CD14-positive monocyte (primary cell): ENCODE results near the gene TOX3. TPM values are rescaled to one million over a fixed set of nuclear protein-coding genes. Genes with fewer than 3 reads are reported as not detected.

ENCODE experiments used
- DNase-seq, 3 donors: peaks; one replicate each; pipeline ENCODE4 v3.0.0-alpha.2; 2011 to 2022
- H2AFZ ChIP-seq: 2 replicates; pipeline ENCODE4 v1.6.0; 2012; ENCODE audit warnings: mild to moderate bottlenecking, low read depth, low read length, inconsistent platforms; ENCODE audit not compliant: insufficient read depth, poor library complexity, severe bottlenecking
- H3K27ac ChIP-seq, 2 donors: 1 replicate in 1 of 2; 2 replicates in 1 of 2; pipeline ENCODE4 v1.5.1; 2012 to 2013; ENCODE audit warnings: low read length in 2 of 2, control low read depth in 1 of 2, inconsistent platforms in 1 of 2, low read depth in 1 of 2, mild to moderate bottlenecking in 1 of 2
- H3K27me3 ChIP-seq, 2 donors: one replicate each; pipeline versions ENCODE4 v1.6.0 to v1.6.1; 2011 to 2013; ENCODE audit warnings: low read length in 2 of 2; ENCODE audit not compliant: control insufficient read depth in 2 of 2, insufficient read depth in 2 of 2
- H3K36me3 ChIP-seq, 2 donors: replicated peaks in 1 of 2; 1 replicate in 1 of 2; 2 replicates in 1 of 2; pipeline versions ENCODE4 v1.5.1 to v1.6.1; 2012 to 2013; ENCODE audit warnings: low read length in 2 of 2, control low read depth in 1 of 2, inconsistent platforms in 1 of 2, mild to moderate bottlenecking in 1 of 2; ENCODE audit not compliant: insufficient read depth in 2 of 2, control insufficient read depth in 1 of 2
- H3K4me1 ChIP-seq, 2 donors: 1 replicate in 1 of 2; 2 replicates in 1 of 2; pipeline versions ENCODE4 v1.5.1 to v1.6.1; 2012 to 2013; ENCODE audit warnings: low read length in 2 of 2, control low read depth in 1 of 2, inconsistent platforms in 1 of 2, mild to moderate bottlenecking in 1 of 2, moderate library complexity in 1 of 2; ENCODE audit not compliant: insufficient read depth in 2 of 2, control insufficient read depth in 1 of 2
- H3K4me2 ChIP-seq: replicated peaks from 2 replicates; pipeline ENCODE3; 2012; ENCODE audit warnings: low read length, moderate library complexity, mild to moderate bottlenecking; ENCODE audit not compliant: poor library complexity, severe bottlenecking; ENCODE audit errors: extremely low read depth
- H3K4me3 ChIP-seq, 3 experiments: fragments of 200-600 bp in 1 of 3; sonication (generic) in 1 of 3; replicated peaks in 1 of 3; 1 replicate in 2 of 3; 2 replicates in 1 of 3; pipeline ENCODE4 v1.5.1; 2011 to 2013; ENCODE audit warnings: low read length in 3 of 3, mild to moderate bottlenecking in 3 of 3, control low read depth in 2 of 3, low read depth in 2 of 3, inconsistent platforms in 1 of 3, moderate library complexity in 1 of 3
- H3K79me2 ChIP-seq: 2 replicates; pipeline ENCODE4 v1.6.0; 2012; ENCODE audit warnings: mild to moderate bottlenecking, control low read depth, inconsistent platforms, low read length, moderate library complexity; ENCODE audit not compliant: insufficient read depth
- H3K9ac ChIP-seq: 2 replicates; pipeline ENCODE4 v1.6.0; 2017; ENCODE audit warnings: low read length, mild to moderate bottlenecking; ENCODE audit not compliant: insufficient read depth, poor library complexity, severe bottlenecking
- H3K9me3 ChIP-seq, 2 donors: replicated peaks in 1 of 2; 1 replicate in 1 of 2; 2 replicates in 1 of 2; pipeline versions ENCODE4 v1.5.1 to v1.6.1; 2012 to 2013; ENCODE audit warnings: low read length in 2 of 2, control low read depth in 1 of 2; ENCODE audit not compliant: control insufficient read depth in 1 of 2, insufficient read depth in 1 of 2
- H4K20me1 ChIP-seq: 2 replicates; pipeline ENCODE4 v1.6.0; 2012; ENCODE audit warnings: mild to moderate bottlenecking, low read length, control low read depth, moderate library complexity; ENCODE audit not compliant: insufficient read depth
- H3K27ac Mint-ChIP-seq, 7 donors: one replicate each; pipeline ENCODE4 v1.8.0; 2020; ENCODE audit warnings: mild to moderate bottlenecking in 7 of 7, mixed read lengths in 7 of 7, moderate library complexity in 6 of 7, inconsistent platforms in 2 of 7
- H3K27me3 Mint-ChIP-seq, 3 donors: one replicate each; pipeline ENCODE4 v1.8.0; 2021 to 2022; ENCODE audit warnings: low read depth in 3 of 3, mild to moderate bottlenecking in 3 of 3, mixed read lengths in 3 of 3, moderate library complexity in 3 of 3, inconsistent platforms in 1 of 3
- H3K36me3 Mint-ChIP-seq, 2 donors: one replicate each; pipeline ENCODE4 v1.8.0; 2020; ENCODE audit warnings: mixed read lengths in 2 of 2, inconsistent platforms in 1 of 2, mild to moderate bottlenecking in 1 of 2
- H3K4me1 Mint-ChIP-seq: one replicate; pipeline ENCODE4 v1.8.0; 2020; ENCODE audit warnings: mild to moderate bottlenecking, mixed read lengths
- H3K4me3 Mint-ChIP-seq, 2 donors: one replicate each; pipeline ENCODE4 v1.8.0; 2020; ENCODE audit warnings: mild to moderate bottlenecking in 2 of 2, mixed read lengths in 2 of 2, moderate library complexity in 1 of 2
- H3K9me3 Mint-ChIP-seq, 7 donors: one replicate each; pipeline ENCODE4 v1.8.0; 2020 to 2022; ENCODE audit warnings: mixed read lengths in 7 of 7, mild to moderate bottlenecking in 6 of 7, moderate library complexity in 6 of 7, inconsistent platforms in 2 of 7
- WGBS: methylation state at CpG from one replicate; pipeline ENCODE4 v1.1.5; 2013; ENCODE audit warnings: missing lambda C conversion rate; ENCODE audit not compliant: insufficient coverage; 5-methylcytosine and 5-hydroxymethylcytosine counted together
- intact Hi-C, 2 donors: fragments of 100-400 bp; cut with micrococcal nuclease; formaldehyde crosslinking; loops; one replicate each; pipeline versions ENCODE4 v1.15.0 to v1.15.1; 2023
- polyA plus RNA-seq, 3 donors: library from polyadenylated mRNA; depleted of rRNA in 1 of 3; unstranded in 2 of 3; stranded (reverse) in 1 of 3; fragments of 300-500 nt in 2 of 3; fragments of >200 nt in 1 of 3; fragmentation: Illumina TruSeq in 2 of 3; gene quantifications; 1 replicate in 2 of 3; 2 replicates in 1 of 3; pipeline ENCODE4 v1.2.3, GENCODE V29; 2012 to 2021
- TF ChIP-seq, protein P1 (sequence below): fragments of 200-600 bp; IDR thresholded peaks from one replicate; pipeline ENCODE4 v1.8.0; 2022; ENCODE audit warnings: antibody characterized with exemption, mild to moderate bottlenecking

Gene TOX3
- polyA plus RNA-seq, 3 donors, result not detected

GRCh38 chr16:52389045-52389444, 157.9 kb downstream of the TOX3 start:
- Histone ChIP-seq H3K27ac (no peak overlapping the region), H3K4me2 (no peak overlapping the region), H2AFZ (no peak overlapping the region), H3K9me3 (no peaks in the 10 kb centered on the region), H3K27me3 (no peaks in the 10 kb centered on the region), H4K20me1 (no peaks in the 10 kb centered on the region), H3K79me2 (no peaks in the 10 kb centered on the region), H3K4me3 (no peak overlapping the region), H3K36me3 (no peaks in the 10 kb centered on the region), H3K9ac (no peak overlapping the region), H3K4me1 (no peaks in the 10 kb centered on the region)
- no peak overlapping the region for H3K4me3 Mint-ChIP-seq
- no CpG with 5 or more reads among the region's 1 CpG for WGBS
- H3K9me3 Mint-ChIP-seq, result peaks cover 0 to 7% (median 0%) of the 10 kb centered on the region in 7 donors
- no peaks in the 10 kb centered on the region for H3K36me3 Mint-ChIP-seq
- intact Hi-C loops, result no loop called here
- H3K4me1 Mint-ChIP-seq, result no peaks in the 10 kb centered on the region
- TF ChIP-seq, protein P1, sequence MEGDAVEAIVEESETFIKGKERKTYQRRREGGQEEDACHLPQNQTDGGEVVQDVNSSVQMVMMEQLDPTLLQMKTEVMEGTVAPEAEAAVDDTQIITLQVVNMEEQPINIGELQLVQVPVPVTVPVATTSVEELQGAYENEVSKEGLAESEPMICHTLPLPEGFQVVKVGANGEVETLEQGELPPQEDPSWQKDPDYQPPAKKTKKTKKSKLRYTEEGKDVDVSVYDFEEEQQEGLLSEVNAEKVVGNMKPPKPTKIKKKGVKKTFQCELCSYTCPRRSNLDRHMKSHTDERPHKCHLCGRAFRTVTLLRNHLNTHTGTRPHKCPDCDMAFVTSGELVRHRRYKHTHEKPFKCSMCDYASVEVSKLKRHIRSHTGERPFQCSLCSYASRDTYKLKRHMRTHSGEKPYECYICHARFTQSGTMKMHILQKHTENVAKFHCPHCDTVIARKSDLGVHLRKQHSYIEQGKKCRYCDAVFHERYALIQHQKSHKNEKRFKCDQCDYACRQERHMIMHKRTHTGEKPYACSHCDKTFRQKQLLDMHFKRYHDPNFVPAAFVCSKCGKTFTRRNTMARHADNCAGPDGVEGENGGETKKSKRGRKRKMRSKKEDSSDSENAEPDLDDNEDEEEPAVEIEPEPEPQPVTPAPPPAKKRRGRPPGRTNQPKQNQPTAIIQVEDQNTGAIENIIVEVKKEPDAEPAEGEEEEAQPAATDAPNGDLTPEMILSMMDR, result no peak
- DNase-seq, result no peak
- no peaks in the 10 kb centered on the region for H3K27me3 Mint-ChIP-seq
- H3K27ac Mint-ChIP-seq, result no peak overlapping the region
